22Rv1 (cell line): ENCODE data around the gene SLC36A3.

Experiments
- CTCF ChIP-seq: fragments of 450-650 bp; IDR thresholded peaks from 2 replicates; pipeline ENCODE4 v1.5.1; 2017; ENCODE audit warnings: mild to moderate bottlenecking
- ZFX ChIP-seq: fragments of 450-650 bp; IDR thresholded peaks from 2 replicates; pipeline ENCODE4 v1.6.1; 2017; ENCODE audit warnings: antibody characterized with exemption, borderline replicate concordance

- TF ChIP-seq CTCF, result no peak
- no peak for TF ChIP-seq ZFX
Observed at GRCh38 chr5:151271336-151271735, 32.2 kb downstream of the SLC36A3 start.
